Measurements from ENCODE around the gene SRSF7.
"Not testable (repeated sequence)": the region's sequence is repeated elsewhere in the genome, so short reads cannot be mapped to it uniquely, and the experiment has no call there.

SRSF7 gene

GRCh38 chr2:38739524-38739923, 11.6 kb downstream of the SRSF7 start:
- ChIA-PET CTCF (interaction anchor here (1.6 to 23.6 kb wide), 4 partner anchors 14 to 161 kb away, joined by 3 to 333 read pairs (median 6); no protein-coding TSS in a partner anchor), POLR2A (interaction anchor here (4.0 kb wide), 1 partner anchor 11 kb away, joined by 50 read pairs; the partner anchor contains the start of gene SRSF7)
- no peak for DNase-seq (ENCODE audit: extremely low spot score)
- TF ChIP-seq, protein P1, sequence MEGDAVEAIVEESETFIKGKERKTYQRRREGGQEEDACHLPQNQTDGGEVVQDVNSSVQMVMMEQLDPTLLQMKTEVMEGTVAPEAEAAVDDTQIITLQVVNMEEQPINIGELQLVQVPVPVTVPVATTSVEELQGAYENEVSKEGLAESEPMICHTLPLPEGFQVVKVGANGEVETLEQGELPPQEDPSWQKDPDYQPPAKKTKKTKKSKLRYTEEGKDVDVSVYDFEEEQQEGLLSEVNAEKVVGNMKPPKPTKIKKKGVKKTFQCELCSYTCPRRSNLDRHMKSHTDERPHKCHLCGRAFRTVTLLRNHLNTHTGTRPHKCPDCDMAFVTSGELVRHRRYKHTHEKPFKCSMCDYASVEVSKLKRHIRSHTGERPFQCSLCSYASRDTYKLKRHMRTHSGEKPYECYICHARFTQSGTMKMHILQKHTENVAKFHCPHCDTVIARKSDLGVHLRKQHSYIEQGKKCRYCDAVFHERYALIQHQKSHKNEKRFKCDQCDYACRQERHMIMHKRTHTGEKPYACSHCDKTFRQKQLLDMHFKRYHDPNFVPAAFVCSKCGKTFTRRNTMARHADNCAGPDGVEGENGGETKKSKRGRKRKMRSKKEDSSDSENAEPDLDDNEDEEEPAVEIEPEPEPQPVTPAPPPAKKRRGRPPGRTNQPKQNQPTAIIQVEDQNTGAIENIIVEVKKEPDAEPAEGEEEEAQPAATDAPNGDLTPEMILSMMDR (IDR thresholded peaks at IDR 0.05; ENCODE audit: control extremely low read depth, extremely low read depth, low read depth, missing control alignments) = no peak

- ChIA-PET CTCF (interaction anchor here (0.9 to 23.6 kb wide), 5 partner anchors 8 to 202 kb away, joined by 3 to 333 read pairs (median 3); no protein-coding TSS in a partner anchor), POLR2A (interaction anchor here (1.3 to 2.2 kb wide), 3 partner anchors 14 to 205 kb away, joined by 4 to 15 read pairs (median 5); partner anchors contain the start of gene SRSF7)
- TF ChIP-seq, protein P1 (IDR thresholded peaks at IDR 0.05; ENCODE audit: control extremely low read depth, extremely low read depth, low read depth, missing control alignments) = no peak
- no peak for DNase-seq (ENCODE audit: extremely low spot score)
Observed at GRCh38 chr2:38737925-38738324, 13.2 kb downstream of the SRSF7 start.

GRCh38 chr2:38737000-38737698, 14.0 kb downstream of the SRSF7 start:
- not testable (repeated sequence) for DNase-seq (ENCODE audit: extremely low spot score)
- CTCF ChIA-PET = interaction anchor here (0.8 to 23.6 kb wide), 3 partner anchors 11 to 158 kb away, joined by 3 to 333 read pairs (median 3); no protein-coding TSS in a partner anchor
- POLR2A ChIA-PET = interaction anchor here (1.3 to 3.8 kb wide), 4 partner anchors 14 to 204 kb away, joined by 4 to 32 read pairs (median 10); partner anchors contain the start of gene SRSF7

- no peak for DNase-seq (ENCODE audit: extremely low spot score)
- ChIA-PET POLR2A (interaction anchor here (0.6 to 3.8 kb wide), 4 partner anchors 8 to 20 kb away, joined by 3 to 32 read pairs (median 14); partner anchors contain the start of gene SRSF7), CTCF (interaction anchor here (1.2 to 23.6 kb wide), 3 partner anchors 8 to 157 kb away, joined by 4 to 333 read pairs (median 14); partner anchors contain the start of gene HNRNPLL)
- TF ChIP-seq, protein P1 (IDR thresholded peaks at IDR 0.05; ENCODE audit: control extremely low read depth, extremely low read depth, low read depth, missing control alignments) = no peak
Observed at GRCh38 chr2:38735999-38736320, 15.2 kb downstream of the SRSF7 start.

DNA sequence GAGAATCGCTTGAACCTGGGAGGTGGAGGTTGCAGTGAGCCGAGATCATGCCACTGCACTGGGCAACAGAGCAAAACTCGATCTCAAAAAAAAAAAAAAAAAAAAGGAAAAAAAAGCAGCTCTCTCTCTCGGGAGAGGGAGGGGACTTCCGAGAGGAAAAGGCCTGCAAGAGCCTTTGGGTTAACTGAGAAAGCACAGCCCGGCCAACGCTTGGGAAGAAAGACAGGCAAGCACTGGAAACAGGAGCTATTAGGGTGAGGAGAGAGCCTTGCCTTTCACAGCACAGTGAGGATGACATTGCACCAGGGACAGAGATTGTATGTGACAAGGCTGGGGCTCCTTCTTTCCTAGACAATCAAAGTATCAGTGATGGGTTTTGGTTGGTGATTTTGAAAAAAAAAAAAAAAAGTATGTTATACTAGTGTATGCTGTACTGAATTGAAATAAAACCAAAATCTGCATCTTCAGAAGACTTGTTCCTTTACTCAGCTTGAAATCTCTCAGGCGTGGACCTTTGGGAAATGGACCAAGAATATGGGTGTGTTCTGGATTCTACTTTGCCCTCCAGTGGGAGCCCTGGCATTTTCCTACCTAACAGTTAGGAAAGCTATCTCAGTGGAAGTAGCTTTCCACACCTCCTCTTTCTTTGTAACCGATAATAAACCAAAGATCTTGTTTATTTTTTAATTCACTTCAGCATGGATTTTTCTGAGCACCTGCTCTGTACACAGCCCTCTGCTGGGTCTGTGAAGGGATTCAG, 16.7 kb downstream of the SRSF7 start:
- CTCF ChIA-PET = interaction anchor here (1.0 to 23.6 kb wide), 11 partner anchors 9 to 206 kb away, joined by 3 to 333 read pairs (median 4); partner anchors contain the start of gene HNRNPLL
- DNase-seq (ENCODE audit: extremely low spot score) = no peak
- POLR2A ChIA-PET = interaction anchor here (0.7 to 3.8 kb wide), 10 partner anchors 9 to 758 kb away, joined by 3 to 32 read pairs (median 6); partner anchors contain the start of gene SRSF7
- TF ChIP-seq, protein P1 (IDR thresholded peaks at IDR 0.05; ENCODE audit: control extremely low read depth, extremely low read depth, low read depth, missing control alignments) = no peak

DNA sequence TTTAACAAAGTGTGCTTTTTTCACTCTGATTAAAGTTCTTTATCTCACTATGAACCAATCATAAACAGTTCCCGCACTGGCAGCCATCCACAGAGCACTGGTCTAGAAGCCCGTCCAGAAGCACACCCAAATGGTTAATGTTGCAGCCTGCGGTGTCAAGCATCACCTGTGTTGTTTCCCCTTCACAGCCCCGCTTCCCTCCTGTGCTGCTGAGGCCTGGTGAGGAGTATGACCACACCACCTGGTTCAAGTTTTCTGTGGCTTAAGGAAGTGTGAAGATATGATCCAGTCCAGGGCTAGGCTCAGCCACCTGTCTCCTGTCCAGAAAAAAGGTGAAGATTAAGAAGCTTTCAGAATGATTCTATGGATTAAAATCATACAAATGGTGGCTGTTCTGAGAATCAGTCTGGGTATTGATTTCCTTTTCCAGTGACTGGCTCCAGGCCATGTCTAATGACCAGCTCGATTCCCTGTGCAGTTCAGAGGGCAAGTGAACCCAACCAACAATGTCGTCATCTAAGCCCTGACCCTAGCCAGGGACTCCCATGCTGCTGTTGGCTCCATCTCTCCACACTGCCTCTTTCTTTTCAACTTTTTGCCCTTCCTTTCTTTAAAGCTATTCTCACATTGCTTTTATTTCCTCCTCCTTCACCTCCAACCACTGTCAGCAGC, 17.7 kb downstream of the SRSF7 start:
- TF ChIP-seq, protein P1 (IDR thresholded peaks at IDR 0.05; ENCODE audit: control extremely low read depth, extremely low read depth, low read depth, missing control alignments) = no peak
- POLR2A ChIA-PET = interaction anchor here (1.5 to 3.8 kb wide), 4 partner anchors 10 to 17 kb away, joined by 4 to 32 read pairs (median 14); partner anchors contain the start of gene SRSF7
- no peak for DNase-seq (ENCODE audit: extremely low spot score)
- CTCF ChIA-PET = interaction anchor here (0.9 to 23.6 kb wide), 10 partner anchors 10 to 205 kb away, joined by 3 to 333 read pairs (median 4); partner anchors contain the start of gene HNRNPLL

Measured in GM10248 (cell line).